Fibroblast of skin of right biceps (primary cell): ENCODE measurements around the gene NEDD8.
A peak's percentile ranks its signal among the peaks of the same experiment; 100 is the strongest.

Experiments
- DNase-seq: peaks from one replicate; pipeline ENCODE4 v3.0.0-alpha.2; 2013

NEDD8 gene

DNA sequence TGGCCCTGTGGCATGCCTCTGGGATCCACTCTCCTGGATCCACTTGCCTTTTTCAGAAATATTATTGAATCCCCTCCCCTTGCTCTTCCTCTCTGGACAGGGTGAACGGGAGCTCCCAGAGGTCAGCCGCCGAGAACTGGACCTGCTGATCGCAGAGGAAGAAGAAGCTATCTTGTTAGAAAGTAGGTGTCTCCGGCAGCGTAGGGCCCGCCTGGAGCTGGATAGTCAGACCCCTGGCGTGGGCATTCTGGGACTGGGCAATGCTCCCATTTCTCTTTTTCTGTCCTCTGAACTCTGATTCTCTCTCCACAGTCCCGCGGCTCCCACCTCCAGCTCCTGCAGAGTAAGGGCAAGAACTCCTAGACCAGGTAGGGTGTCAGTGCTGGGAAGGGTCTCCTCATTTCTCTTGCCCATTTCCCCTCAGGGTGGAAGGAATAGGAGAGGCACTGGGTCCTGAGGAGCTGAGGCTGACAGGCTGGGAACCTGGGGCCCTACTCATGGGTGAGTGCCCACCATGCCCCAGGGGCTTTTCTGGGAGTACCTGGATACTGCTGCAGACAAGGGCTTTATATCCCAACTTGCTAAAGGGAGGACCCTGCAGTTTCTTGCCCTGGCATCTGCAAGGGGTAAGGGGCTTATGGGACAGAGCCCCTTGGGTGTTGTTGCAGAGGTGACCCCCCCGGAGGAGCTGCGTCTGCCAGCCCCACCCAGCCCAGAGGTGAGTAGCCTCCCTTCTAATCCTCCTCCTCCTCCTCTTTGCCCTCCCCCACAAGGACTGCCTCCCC, 54.9 kb downstream of the NEDD8 start:
- DNase-seq = no peak

GRCh38 chr14:24176599-24176998, 55.6 kb downstream of the NEDD8 start:
- DNase-seq = no peak

GRCh38 chr14:24172871-24173281, 59.3 kb downstream of the NEDD8 start:
- no peak for DNase-seq

- DNase-seq = no peak
Measured at GRCh38 chr14:24172261-24172860, 59.8 kb downstream of the NEDD8 start.

GRCh38 chr14:24171422-24172260, 60.5 kb downstream of the NEDD8 start, which contains the start of gene REC8:
REC8 (plus strand) TSS chr14:24172080; CDS start chr14:24172553, 473 bp downstream.
- peak; percentile 86 for DNase-seq

DNA sequence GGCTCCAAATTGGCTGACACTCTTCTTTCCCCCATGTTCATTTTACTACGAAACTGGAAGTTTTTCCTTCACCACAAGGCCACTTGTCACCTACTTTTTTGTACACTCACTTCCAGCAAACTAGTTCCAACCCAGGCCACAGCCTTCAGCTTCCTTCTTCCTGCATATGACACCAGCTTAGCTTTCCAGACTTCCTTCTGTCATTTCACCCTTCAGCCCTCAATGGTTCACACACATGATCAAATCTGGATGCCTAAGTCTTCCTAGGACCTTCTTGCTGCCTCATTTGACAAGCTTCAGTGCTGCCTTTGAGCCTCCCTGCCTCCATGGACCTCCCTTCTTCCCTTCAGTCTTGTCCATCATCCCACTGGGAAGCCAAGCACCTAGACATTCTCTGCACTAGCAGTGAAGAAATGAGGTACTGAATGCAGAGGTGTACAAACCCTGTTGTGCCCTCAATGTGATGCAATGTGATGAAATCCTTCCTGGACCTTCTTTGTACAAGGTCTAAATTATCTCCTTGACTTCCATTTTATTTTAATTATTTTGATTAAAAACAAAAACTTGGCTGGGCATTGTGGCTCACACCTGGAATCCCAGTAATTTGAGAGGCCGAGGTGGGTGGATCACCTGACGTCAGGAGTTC, 64.6 kb downstream of the NEDD8 start:
- DNase-seq = no peak
